Neural cell (in vitro differentiated cells): ENCODE measurements around the gene TMEM260. TPM values are rescaled to one million over a fixed set of nuclear protein-coding genes. Genes with fewer than 3 reads are reported as not detected.

ENCODE experiments used
- H2AFZ ChIP-seq: fragments of 200-600, 300-800 bp; sonication (generic), shearing (Covaris generic); 2 replicates; pipeline ENCODE4 v1.6.0; 2014; ENCODE audit warnings: low read depth, mild to moderate bottlenecking, antibody characterized with exemption, low read length, moderate library complexity
- H3F3A ChIP-seq: fragments of 200-600 bp; shearing (Covaris generic); 2 replicates; pipeline ENCODE4 v1.6.1; 2016; ENCODE audit warnings: mild to moderate bottlenecking, moderate library complexity, mixed read lengths, antibody characterized with exemption, low read length; ENCODE audit not compliant: insufficient read depth, poor library complexity, severe bottlenecking
- H3K27ac ChIP-seq: fragments of 200-600, 300-800 bp; sonication (generic), shearing (Covaris generic); 2 replicates; pipeline ENCODE4 v1.5.1; 2014; ENCODE audit warnings: mild to moderate bottlenecking, low read length, moderate library complexity
- H3K27me3 ChIP-seq: fragments of 300-800, 200-600 bp; sonication (generic), shearing (Covaris generic); 2 replicates; pipeline ENCODE4 v1.6.0; 2014; ENCODE audit warnings: mild to moderate bottlenecking, low read depth, low read length, moderate library complexity; ENCODE audit not compliant: insufficient read depth
- H3K36me3 ChIP-seq: fragments of 300-800, 200-600 bp; sonication (generic), shearing (Covaris generic); 2 replicates; pipeline ENCODE4 v1.5.1; 2014; ENCODE audit warnings: mild to moderate bottlenecking, antibody characterized with exemption, low read length, moderate library complexity; ENCODE audit not compliant: insufficient read depth
- H3K4me2 ChIP-seq: fragments of 300-800, 200-600 bp; sonication (generic), shearing (Covaris generic); 2 replicates; pipeline ENCODE4 v1.6.0; 2014; ENCODE audit warnings: mild to moderate bottlenecking, low read length
- H3K4me3 ChIP-seq: fragments of 300-800, 200-600 bp; sonication (generic), shearing (Covaris generic); 2 replicates; pipeline ENCODE4 v1.5.1; 2014; ENCODE audit warnings: mild to moderate bottlenecking, low read length, moderate library complexity
- H3K79me2 ChIP-seq: fragments of 200-600 bp; shearing (Covaris generic); replicated peaks from 2 replicates; pipeline ENCODE4 v1.6.0; 2014; ENCODE audit warnings: mild to moderate bottlenecking, low read length, moderate library complexity; ENCODE audit not compliant: insufficient read depth
- H3K9ac ChIP-seq: fragments of 300-800, 200-600 bp; sonication (generic), shearing (Covaris generic); 2 replicates; pipeline ENCODE4 v1.6.1; 2016; ENCODE audit warnings: mild to moderate bottlenecking, low read length, mixed read lengths
- H3K9me2 ChIP-seq: fragments of 200-600 bp; shearing (Covaris generic); 2 replicates; pipeline ENCODE4 v1.6.1; 2016; ENCODE audit warnings: mild to moderate bottlenecking, low read length, mixed read lengths; ENCODE audit not compliant: insufficient read depth
- H3K9me3 ChIP-seq: fragments of 200-600, 300-800 bp; sonication (generic), shearing (Covaris generic); 2 replicates; pipeline ENCODE4 v1.6.1; 2016; ENCODE audit warnings: mild to moderate bottlenecking, mixed run types, low read length, moderate library complexity, mixed read lengths
- H4K20me1 ChIP-seq: fragments of 200-600 bp; shearing (Covaris generic); 2 replicates; pipeline ENCODE4 v1.6.1; 2016; ENCODE audit warnings: mild to moderate bottlenecking, mixed run types; ENCODE audit not compliant: insufficient read depth
- EP300 ChIP-seq: fragments of 450-650 bp; conservative IDR thresholded peaks from 2 replicates; pipeline ENCODE4 v1.6.1; 2014; ENCODE audit warnings: antibody characterized with exemption, mild to moderate bottlenecking, moderate library complexity; ENCODE audit not compliant: poor library complexity, severe bottlenecking
- EZH2 ChIP-seq: fragments of 200-600, 300-800 bp; shearing (Covaris generic), sonication (generic); IDR thresholded peaks from 2 replicates; pipeline ENCODE4 v1.6.1; 2014; ENCODE audit warnings: antibody characterized with exemption, low read length, borderline replicate concordance, mild to moderate bottlenecking; ENCODE audit not compliant: insufficient read depth, poor library complexity, severe bottlenecking
- MXI1 ChIP-seq: fragments of 450-650 bp; conservative IDR thresholded peaks from 2 replicates; pipeline ENCODE4 v1.6.1; 2014; ENCODE audit warnings: antibody characterized with exemption, mild to moderate bottlenecking; ENCODE audit not compliant: poor library complexity, severe bottlenecking
- POLR2AphosphoS5 ChIP-seq: IDR thresholded peaks from 2 replicates; pipeline ENCODE4 v1.6.1; 2012
- RAD21 ChIP-seq: fragments of 450-650 bp; conservative IDR thresholded peaks from 2 replicates; pipeline ENCODE4 v1.6.1; 2014; ENCODE audit warnings: antibody characterized with exemption, mild to moderate bottlenecking, moderate library complexity
- SMC3 ChIP-seq: fragments of 450-650 bp; conservative IDR thresholded peaks from 2 replicates; pipeline ENCODE4 v1.6.1; 2014; ENCODE audit warnings: antibody characterized with exemption, mild to moderate bottlenecking, moderate library complexity; ENCODE audit not compliant: poor library complexity
- TAF1 ChIP-seq: IDR thresholded peaks from 2 replicates; pipeline ENCODE4 v1.6.1; 2012; ENCODE audit warnings: low read depth
- polyA plus RNA-seq: library from polyadenylated mRNA; depleted of rRNA; stranded (reverse); fragments of >200 nt; gene quantifications from 2 replicates; pipeline ENCODE4 v1.2.3, GENCODE V29; 2014
- TF ChIP-seq, protein P1 (sequence below): fragments of 450-650 bp; IDR thresholded peaks from 2 replicates; pipeline ENCODE4 v1.5.1; 2014; ENCODE audit warnings: antibody characterized with exemption, mild to moderate bottlenecking, moderate library complexity; ENCODE audit not compliant: poor library complexity, severe bottlenecking
- TF ChIP-seq, protein P2 (sequence below): IDR thresholded peaks from 2 replicates; pipeline ENCODE4 v1.6.1; 2012; ENCODE audit warnings: borderline replicate concordance

TMEM260 gene
- polyA plus RNA-seq, 1 donor from 2014 or later: 67.0 TPM

DNA sequence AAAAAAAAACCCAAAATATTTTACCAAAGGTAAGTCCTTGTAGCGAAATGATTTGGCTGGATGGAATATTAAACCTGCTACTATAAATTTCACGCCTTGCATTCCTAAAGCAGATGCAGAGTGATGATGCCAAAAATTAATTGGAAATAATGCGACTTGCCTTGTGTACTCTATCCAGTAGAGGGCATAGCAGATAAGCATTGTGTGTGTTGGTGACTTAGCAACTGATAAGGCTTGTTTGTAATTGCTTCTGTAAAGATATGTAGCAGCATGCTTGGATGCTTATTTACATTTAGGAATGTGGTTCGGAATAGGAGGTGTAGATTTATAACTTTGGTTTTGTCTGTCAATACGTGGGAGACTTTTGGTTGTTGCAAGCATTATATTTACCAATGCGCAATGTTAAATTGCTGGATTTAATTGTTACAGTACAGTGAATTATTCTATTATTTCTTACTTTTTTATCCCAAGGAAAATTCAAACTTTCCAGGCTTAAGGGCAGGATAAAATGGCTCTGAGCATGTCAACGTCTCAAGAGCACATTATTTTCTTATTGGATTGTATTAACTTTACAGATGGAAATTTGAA lies 80.5 kb downstream of the TMEM260 start:
- H3K27me3 ChIP-seq: no peaks in the 10 kb centered on the region
- H3K79me2 ChIP-seq: no peaks in the 10 kb centered on the region
- no peak overlapping the region for H3K27ac ChIP-seq
- H3K9me3 ChIP-seq: no peaks in the 10 kb centered on the region
- H3K9ac ChIP-seq: no peak overlapping the region
- H3K4me3 ChIP-seq: no peak overlapping the region
- no peaks in the 10 kb centered on the region for H3K9me2 ChIP-seq
- TF ChIP-seq SMC3: peak; percentile 90
- TF ChIP-seq RAD21: peak; percentile 88
- TF ChIP-seq, protein P1, sequence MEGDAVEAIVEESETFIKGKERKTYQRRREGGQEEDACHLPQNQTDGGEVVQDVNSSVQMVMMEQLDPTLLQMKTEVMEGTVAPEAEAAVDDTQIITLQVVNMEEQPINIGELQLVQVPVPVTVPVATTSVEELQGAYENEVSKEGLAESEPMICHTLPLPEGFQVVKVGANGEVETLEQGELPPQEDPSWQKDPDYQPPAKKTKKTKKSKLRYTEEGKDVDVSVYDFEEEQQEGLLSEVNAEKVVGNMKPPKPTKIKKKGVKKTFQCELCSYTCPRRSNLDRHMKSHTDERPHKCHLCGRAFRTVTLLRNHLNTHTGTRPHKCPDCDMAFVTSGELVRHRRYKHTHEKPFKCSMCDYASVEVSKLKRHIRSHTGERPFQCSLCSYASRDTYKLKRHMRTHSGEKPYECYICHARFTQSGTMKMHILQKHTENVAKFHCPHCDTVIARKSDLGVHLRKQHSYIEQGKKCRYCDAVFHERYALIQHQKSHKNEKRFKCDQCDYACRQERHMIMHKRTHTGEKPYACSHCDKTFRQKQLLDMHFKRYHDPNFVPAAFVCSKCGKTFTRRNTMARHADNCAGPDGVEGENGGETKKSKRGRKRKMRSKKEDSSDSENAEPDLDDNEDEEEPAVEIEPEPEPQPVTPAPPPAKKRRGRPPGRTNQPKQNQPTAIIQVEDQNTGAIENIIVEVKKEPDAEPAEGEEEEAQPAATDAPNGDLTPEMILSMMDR: peak; percentile 90
- no peak for TF ChIP-seq EP300
- no peak for TF ChIP-seq TAF1
- no peak for TF ChIP-seq EZH2
- no peak for TF ChIP-seq MXI1
- TF ChIP-seq, protein P2, sequence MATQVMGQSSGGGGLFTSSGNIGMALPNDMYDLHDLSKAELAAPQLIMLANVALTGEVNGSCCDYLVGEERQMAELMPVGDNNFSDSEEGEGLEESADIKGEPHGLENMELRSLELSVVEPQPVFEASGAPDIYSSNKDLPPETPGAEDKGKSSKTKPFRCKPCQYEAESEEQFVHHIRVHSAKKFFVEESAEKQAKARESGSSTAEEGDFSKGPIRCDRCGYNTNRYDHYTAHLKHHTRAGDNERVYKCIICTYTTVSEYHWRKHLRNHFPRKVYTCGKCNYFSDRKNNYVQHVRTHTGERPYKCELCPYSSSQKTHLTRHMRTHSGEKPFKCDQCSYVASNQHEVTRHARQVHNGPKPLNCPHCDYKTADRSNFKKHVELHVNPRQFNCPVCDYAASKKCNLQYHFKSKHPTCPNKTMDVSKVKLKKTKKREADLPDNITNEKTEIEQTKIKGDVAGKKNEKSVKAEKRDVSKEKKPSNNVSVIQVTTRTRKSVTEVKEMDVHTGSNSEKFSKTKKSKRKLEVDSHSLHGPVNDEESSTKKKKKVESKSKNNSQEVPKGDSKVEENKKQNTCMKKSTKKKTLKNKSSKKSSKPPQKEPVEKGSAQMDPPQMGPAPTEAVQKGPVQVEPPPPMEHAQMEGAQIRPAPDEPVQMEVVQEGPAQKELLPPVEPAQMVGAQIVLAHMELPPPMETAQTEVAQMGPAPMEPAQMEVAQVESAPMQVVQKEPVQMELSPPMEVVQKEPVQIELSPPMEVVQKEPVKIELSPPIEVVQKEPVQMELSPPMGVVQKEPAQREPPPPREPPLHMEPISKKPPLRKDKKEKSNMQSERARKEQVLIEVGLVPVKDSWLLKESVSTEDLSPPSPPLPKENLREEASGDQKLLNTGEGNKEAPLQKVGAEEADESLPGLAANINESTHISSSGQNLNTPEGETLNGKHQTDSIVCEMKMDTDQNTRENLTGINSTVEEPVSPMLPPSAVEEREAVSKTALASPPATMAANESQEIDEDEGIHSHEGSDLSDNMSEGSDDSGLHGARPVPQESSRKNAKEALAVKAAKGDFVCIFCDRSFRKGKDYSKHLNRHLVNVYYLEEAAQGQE: no peak
- TF ChIP-seq POLR2AphosphoS5: no peak
- H3K36me3 ChIP-seq: no peaks in the 10 kb centered on the region
- no peak overlapping the region for H2AFZ ChIP-seq
- no peaks in the 10 kb centered on the region for H4K20me1 ChIP-seq
- no peak overlapping the region for H3K4me2 ChIP-seq
- no peaks in the 10 kb centered on the region for H3F3A ChIP-seq

DNA sequence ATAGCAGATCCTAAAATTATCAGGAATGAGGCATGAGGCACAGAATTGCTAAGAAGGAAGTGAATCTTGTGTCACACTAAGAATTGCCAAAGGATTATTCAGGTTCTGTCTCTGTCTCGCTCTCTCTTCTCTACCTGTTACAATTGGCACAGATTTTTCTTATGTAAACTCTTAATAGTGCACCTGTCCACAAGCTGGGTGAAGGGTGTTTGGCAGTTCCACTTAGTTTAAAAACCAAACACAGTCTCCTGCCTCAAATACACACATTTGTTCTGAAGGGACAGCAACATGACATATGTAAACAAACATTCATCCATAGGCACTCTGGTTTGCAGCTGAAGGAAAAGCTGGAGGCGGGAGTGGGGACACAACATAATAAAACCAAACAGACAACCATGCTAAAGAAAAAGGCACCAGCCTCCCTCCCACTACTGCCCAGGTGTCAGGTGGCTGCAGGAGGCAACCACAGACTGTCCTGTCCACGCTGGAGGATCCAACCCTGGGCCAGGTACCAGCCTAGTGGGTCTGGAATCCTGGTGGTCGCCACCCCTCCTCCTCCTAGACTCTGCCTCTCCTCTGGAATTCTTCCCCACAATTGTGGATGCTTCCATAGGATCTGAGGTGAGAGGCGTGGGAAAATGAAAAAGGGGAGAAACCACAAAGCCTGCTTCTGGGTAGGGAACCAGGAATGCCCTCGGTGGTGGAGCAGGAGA lies 81.2 kb downstream of the TMEM260 start:
- no peak for TF ChIP-seq TAF1
- TF ChIP-seq EP300: no peak
- no peak for TF ChIP-seq POLR2AphosphoS5
- TF ChIP-seq, protein P2: no peak
- no peak for TF ChIP-seq RAD21
- TF ChIP-seq MXI1: no peak
- TF ChIP-seq, protein P1: no peak
- TF ChIP-seq EZH2: no peak
- no peak for TF ChIP-seq SMC3
- H4K20me1 ChIP-seq: no peaks in the 10 kb centered on the region
- no peaks in the 10 kb centered on the region for H3K79me2 ChIP-seq
- H3K27me3 ChIP-seq: no peaks in the 10 kb centered on the region
- H3K36me3 ChIP-seq: no peaks in the 10 kb centered on the region
- no peak overlapping the region for H3K9ac ChIP-seq
- H3F3A ChIP-seq: no peaks in the 10 kb centered on the region
- no peaks in the 10 kb centered on the region for H3K9me3 ChIP-seq
- no peak overlapping the region for H3K27ac ChIP-seq
- no peak overlapping the region for H3K4me2 ChIP-seq
- H2AFZ ChIP-seq: no peak overlapping the region
- no peaks in the 10 kb centered on the region for H3K9me2 ChIP-seq
- no peak overlapping the region for H3K4me3 ChIP-seq
